Nephron progenitor cell (in vitro differentiated cells): ENCODE measurements around the gene TRIM49B.
"Not testable (repeated sequence)": the region's sequence is repeated elsewhere in the genome, so short reads cannot be mapped to it uniquely, and the experiment has no call there.

ENCODE experiments used
- DNase-seq: peaks from one replicate; pipeline ENCODE4 v3.0.0; 2021
- H3K27ac Mint-ChIP-seq: 2 replicates; pipeline ENCODE4 v1.8.0; 2021; ENCODE audit warnings: mild to moderate bottlenecking, moderate library complexity, mixed read lengths
- H3K27me3 Mint-ChIP-seq: 2 replicates; pipeline ENCODE4 v1.8.0; 2021; ENCODE audit warnings: mild to moderate bottlenecking, low read depth, mixed read lengths; ENCODE audit not compliant: poor library complexity
- H3K36me3 Mint-ChIP-seq: 2 replicates; pipeline ENCODE4 v1.8.0; 2021; ENCODE audit warnings: low read depth, mixed read lengths
- H3K4me1 Mint-ChIP-seq: 2 replicates; pipeline ENCODE4 v1.8.0; 2021; ENCODE audit warnings: mixed read lengths
- H3K4me3 Mint-ChIP-seq: 2 replicates; pipeline ENCODE4 v1.8.0; 2021; ENCODE audit warnings: mild to moderate bottlenecking, moderate library complexity, mixed read lengths
- H3K9me3 Mint-ChIP-seq: 2 replicates; pipeline ENCODE4 v1.8.0; 2021; ENCODE audit warnings: mild to moderate bottlenecking, moderate library complexity, mixed read lengths

TRIM49B gene, protein sequence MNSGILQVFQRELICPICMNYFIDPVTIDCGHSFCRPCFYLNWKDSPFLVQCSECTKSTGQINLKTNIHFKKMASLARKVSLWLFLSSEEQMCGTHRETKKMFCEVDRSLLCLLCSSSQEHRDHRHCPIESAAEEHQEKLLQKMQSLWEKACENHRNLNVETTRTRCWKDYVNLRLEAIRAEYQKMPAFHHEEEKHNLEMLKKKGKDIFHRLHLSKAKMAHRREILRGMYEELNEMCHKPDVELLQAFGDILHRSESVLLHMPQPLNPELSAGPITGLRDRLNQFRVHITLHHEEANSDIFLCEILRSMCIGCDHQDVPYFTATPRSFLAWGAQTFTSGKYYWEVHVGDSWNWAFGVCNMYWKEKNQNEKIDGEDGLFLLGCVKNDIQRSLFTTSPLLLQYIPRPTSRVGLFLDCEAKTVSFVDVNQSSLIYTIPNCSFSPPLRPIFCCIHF

DNA sequence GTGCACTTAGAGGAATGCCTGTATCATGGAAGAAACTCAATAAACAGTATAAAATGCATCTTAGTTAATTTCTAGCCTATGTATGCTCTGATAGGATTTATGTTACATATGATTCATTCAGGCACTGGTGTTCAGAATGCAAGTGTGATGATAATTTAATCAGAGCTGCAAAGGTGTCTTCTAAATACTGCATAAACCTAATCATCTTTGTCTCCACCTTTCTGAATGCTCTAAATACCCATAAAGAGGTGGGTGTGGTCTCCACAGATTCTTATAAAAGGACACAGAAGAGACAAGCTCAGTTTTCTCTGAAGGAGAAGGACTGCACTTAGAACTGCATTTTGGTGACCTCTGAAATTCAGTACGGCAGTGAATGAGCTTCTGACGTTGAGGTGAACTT is at the start of gene TRIM49B:
Gene TRIM49B, plus strand, starts transcription at position 301 of the 400 bp plus-strand sequence. CDS start 2,777 bp downstream, outside the sequence.
- not testable (repeated sequence) for H3K4me1 Mint-ChIP-seq, H3K4me3 Mint-ChIP-seq, H3K27ac Mint-ChIP-seq, DNase-seq, H3K27me3 Mint-ChIP-seq, H3K36me3 Mint-ChIP-seq
- H3K9me3 Mint-ChIP-seq: peaks cover 50% of the 10 kb centered on the region

GRCh38 chr11:48983785-48984184 is 44.8 kb upstream of the TRIM49B start, which contains the start of gene TRIM51G:
TSS of gene TRIM51G (minus strand) at chr11:48983885. CDS start at chr11:48981695, 2,190 bp downstream.
- H3K4me1 Mint-ChIP-seq, H3K4me3 Mint-ChIP-seq, DNase-seq, H3K27me3 Mint-ChIP-seq, H3K36me3 Mint-ChIP-seq, H3K27ac Mint-ChIP-seq: not testable (repeated sequence)
- H3K9me3 Mint-ChIP-seq: peaks cover 55% of the 10 kb centered on the region

DNA sequence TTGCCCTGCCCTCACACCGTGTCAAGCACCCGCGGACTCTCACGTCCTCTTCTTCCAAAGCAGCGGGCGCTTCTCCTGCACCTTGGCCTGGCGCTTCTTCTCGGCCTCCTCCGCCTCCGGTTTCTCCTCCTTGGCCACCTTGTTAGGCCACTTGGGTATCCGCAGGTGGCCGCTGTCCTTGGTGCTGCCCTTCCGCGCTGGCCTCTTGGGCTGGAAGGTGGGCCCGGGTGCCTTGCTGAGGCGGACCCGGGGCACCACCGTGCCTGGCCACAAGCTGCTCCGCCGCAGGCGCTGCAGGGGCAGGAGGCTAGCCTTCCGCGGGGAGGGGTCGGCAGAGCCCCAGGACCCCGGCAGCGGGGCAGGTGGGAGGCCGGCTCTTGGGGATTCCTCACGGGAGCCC is 19.6 kb downstream of the TRIM49B start:
- H3K27ac Mint-ChIP-seq, DNase-seq, H3K36me3 Mint-ChIP-seq, H3K4me3 Mint-ChIP-seq, H3K27me3 Mint-ChIP-seq, H3K4me1 Mint-ChIP-seq: not testable (repeated sequence)
- peaks cover 62% of the 10 kb centered on the region for H3K9me3 Mint-ChIP-seq

DNA sequence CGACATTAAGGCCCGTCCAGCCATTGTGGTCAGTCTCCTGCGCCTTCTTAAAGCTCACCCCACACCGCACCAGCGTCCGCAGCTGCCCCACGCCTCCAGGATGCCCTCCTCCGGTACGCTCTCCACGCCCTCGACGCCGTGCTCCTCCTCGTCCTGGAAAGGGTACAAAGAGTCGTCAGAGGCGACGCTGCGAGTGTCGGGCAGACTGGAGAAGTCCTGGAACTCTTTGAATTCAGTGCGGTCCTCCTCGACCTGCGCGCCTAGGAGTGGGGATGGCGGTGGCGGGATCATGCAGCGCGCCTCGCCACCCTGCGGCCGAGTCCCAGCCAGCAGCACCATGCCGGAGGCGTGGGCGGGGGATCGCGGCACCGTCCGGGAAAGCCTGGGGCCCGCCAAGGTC is 21.2 kb downstream of the TRIM49B start:
- H3K36me3 Mint-ChIP-seq, DNase-seq, H3K4me3 Mint-ChIP-seq, H3K4me1 Mint-ChIP-seq, H3K27ac Mint-ChIP-seq, H3K27me3 Mint-ChIP-seq: not testable (repeated sequence)
- peaks cover 65% of the 10 kb centered on the region for H3K9me3 Mint-ChIP-seq

- H3K27me3 Mint-ChIP-seq, H3K27ac Mint-ChIP-seq, H3K4me1 Mint-ChIP-seq, DNase-seq, H3K4me3 Mint-ChIP-seq, H3K36me3 Mint-ChIP-seq: not testable (repeated sequence)
- H3K9me3 Mint-ChIP-seq: peaks cover 73% of the 10 kb centered on the region
These were observed 30.4 kb downstream of the TRIM49B start, which contains the start of gene TRIM64C for GRCh38 chr11:49059012-49059411. TSS of gene TRIM64C (minus strand) at chr11:49059112. CDS start at chr11:49059112, 0 bp downstream.

- H3K4me1 Mint-ChIP-seq, H3K4me3 Mint-ChIP-seq, DNase-seq, H3K36me3 Mint-ChIP-seq, H3K27me3 Mint-ChIP-seq, H3K27ac Mint-ChIP-seq: not testable (repeated sequence)
- H3K9me3 Mint-ChIP-seq: peaks cover 88% of the 10 kb centered on the region
These were observed 41.3 kb downstream of the TRIM49B start for GRCh38 chr11:49069897-49070296.
